Dendritic cell treated with granulocyte-macrophage colony-stimulating factor and Interleukin-4, amounts not matched to agents 40 ng/mL and 50 ng/mL, for 4 days (primary cell): ENCODE results near the gene PPP4R3A.

Experiments used
- H3K27ac Mint-ChIP-seq: one replicate; pipeline ENCODE4 v1.8.0; 2022; ENCODE audit warnings: mild to moderate bottlenecking, mixed read lengths
- H3K27me3 Mint-ChIP-seq: one replicate; pipeline ENCODE4 v1.8.0; 2022; ENCODE audit warnings: mild to moderate bottlenecking, mixed read lengths
- H3K36me3 Mint-ChIP-seq: one replicate; pipeline ENCODE4 v1.8.0; 2022; ENCODE audit warnings: low read depth, mixed read lengths
- H3K4me1 Mint-ChIP-seq: one replicate; pipeline ENCODE4 v1.8.0; 2022; ENCODE audit warnings: low read depth, mixed read lengths
- H3K4me3 Mint-ChIP-seq: one replicate; pipeline ENCODE4 v1.8.0; 2022; ENCODE audit warnings: mild to moderate bottlenecking, moderate library complexity, mixed read lengths
- H3K9me3 Mint-ChIP-seq: one replicate; pipeline ENCODE4 v1.8.0; 2022; ENCODE audit warnings: mixed read lengths
- intact Hi-C: fragments of 100-400 bp; cut with micrococcal nuclease; formaldehyde crosslinking; loops from one replicate; pipeline ENCODE4 v1.15.0; 2022

PPP4R3A gene

DNA sequence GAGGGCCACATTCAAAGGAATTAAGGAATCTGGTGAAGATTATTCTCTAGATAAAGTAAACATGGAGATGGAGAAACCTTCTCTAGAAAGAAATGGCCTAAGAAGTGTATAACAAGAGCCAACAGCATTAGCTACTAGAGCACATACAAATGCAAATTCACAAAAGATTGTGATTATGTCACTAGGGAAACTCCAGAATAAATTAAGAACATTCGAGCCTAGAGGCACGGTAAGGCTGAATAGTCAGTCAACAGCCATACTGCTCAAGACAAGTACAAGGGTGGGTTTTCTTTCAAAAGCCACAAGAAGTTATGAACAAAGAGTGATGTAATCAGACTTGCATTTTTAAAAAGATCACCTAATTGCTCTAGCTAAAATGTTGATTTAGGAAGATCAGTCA is 25.4 kb downstream of the PPP4R3A start:
- intact Hi-C loops = no loop called here
- H3K27ac Mint-ChIP-seq = no peak overlapping the region
- H3K4me3 Mint-ChIP-seq = no peak overlapping the region
- peaks cover 26% of the 10 kb centered on the region for H3K4me1 Mint-ChIP-seq
- no peaks in the 10 kb centered on the region for H3K9me3 Mint-ChIP-seq
- H3K27me3 Mint-ChIP-seq = no peaks in the 10 kb centered on the region
- peaks cover 77% of the 10 kb centered on the region for H3K36me3 Mint-ChIP-seq

DNA sequence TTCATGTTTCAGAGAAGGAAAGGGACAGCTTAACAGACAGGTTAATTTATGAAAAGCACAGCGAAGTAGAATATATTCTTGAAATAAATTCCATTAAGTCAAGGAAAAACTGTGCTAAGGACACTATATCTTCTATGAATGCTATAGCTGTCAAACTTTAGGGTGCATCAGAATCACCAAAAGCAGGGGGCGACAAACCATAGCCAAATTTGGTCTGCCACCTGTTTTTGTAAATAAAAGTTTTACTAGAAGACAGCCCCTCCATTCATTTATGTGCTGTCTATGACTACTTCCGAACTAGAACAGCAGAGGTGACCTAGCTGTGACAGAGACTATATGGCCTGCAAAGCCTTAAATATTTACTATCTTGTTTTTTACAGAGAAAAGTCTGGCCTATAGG is 25.9 kb downstream of the PPP4R3A start:
- H3K4me3 Mint-ChIP-seq = no peak overlapping the region
- peaks cover 26% of the 10 kb centered on the region for H3K4me1 Mint-ChIP-seq
- no peak overlapping the region for H3K27ac Mint-ChIP-seq
- no peaks in the 10 kb centered on the region for H3K9me3 Mint-ChIP-seq
- peaks cover 77% of the 10 kb centered on the region for H3K36me3 Mint-ChIP-seq
- H3K27me3 Mint-ChIP-seq = no peaks in the 10 kb centered on the region
- intact Hi-C loops = no loop called here

DNA sequence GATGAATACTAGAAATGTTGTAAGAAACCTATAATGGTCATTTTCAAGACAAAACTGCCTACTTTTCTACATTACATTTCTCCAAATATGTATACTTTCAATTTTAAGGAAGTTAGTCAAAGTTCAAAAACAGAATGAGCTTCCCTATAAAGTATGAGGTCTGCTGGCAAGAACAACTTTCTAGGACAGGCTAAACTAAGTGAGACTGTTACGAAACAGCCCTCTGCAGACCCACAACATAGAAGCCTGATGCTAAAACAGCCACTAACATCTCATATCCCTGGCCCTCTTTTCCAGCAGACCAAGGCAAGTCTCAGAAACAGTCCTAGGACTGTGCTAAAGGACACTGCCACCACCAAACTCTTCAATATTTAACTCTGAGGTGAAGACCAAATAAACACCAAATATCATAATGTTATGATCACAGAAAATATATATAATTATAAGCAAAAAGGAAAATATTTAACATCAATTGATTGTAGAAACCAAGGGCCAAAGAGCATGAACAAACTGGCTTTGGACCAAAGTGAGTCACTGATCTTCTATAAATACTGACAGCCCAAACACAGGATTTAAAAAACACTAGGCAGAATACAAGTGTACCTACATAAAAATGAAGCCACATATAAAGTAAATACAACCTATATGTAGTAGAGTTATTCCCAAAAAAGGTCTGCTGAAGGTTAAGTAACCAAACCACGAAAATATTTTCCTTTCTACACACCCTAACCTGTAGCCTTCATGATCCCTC is 27.7 kb downstream of the PPP4R3A start:
- peaks cover 42% of the 10 kb centered on the region for H3K4me1 Mint-ChIP-seq
- no peak overlapping the region for H3K4me3 Mint-ChIP-seq
- no peaks in the 10 kb centered on the region for H3K27me3 Mint-ChIP-seq
- intact Hi-C loops = no loop called here
- H3K36me3 Mint-ChIP-seq = peaks cover 91% of the 10 kb centered on the region
- H3K27ac Mint-ChIP-seq = no peak overlapping the region
- no peaks in the 10 kb centered on the region for H3K9me3 Mint-ChIP-seq

DNA sequence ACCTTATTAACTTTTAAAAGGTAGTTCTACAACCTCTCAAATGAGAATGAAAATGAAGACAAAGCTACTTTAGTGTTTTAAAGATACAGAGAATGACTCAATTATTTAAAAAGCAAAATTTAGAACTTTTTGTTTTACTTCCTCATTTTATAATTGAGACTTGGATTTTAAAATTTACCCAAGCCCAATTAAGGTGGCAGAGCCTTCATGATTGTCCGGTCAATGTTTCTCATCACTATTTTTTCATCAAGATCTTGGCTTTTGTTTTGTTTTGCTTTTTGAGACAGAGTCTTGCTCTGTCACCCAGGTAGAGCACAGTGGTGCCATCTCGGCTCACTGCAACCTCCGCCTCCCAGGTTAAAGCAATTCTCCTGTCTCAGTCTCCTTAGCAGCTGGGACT is 32.7 kb downstream of the PPP4R3A start:
- intact Hi-C loops = loop anchor here (10.0 kb wide), 1 partner anchor 517 kb away; no protein-coding TSS in a partner anchor
- H3K27ac Mint-ChIP-seq = peak overlapping the region; percentile 32
- no peak overlapping the region for H3K4me3 Mint-ChIP-seq

DNA sequence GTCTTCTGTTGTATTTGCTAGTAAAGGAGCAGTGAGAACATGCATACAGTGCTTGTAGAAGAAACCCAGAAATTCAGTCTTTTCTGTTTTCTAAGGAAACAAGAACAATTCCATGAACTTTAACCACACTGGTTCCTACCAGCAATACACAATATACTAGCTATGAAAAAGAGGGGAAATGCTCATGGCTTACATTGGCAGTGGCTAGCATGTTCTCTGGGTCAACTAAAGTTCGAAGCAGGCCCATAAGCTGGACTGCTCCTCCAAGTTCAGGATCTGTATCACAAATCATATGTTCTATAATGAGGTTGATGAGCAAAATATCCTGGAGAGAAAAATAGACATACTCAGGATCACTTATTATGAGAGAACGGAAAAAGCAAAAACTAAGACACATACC is 37.1 kb downstream of the PPP4R3A start:
- Mint-ChIP-seq H3K27ac (no peak overlapping the region), H3K27me3 (no peaks in the 10 kb centered on the region), H3K4me3 (no peak overlapping the region), H3K9me3 (no peaks in the 10 kb centered on the region), H3K36me3 (peaks cover 95% of the 10 kb centered on the region), H3K4me1 (peaks cover 8% of the 10 kb centered on the region)
- intact Hi-C loops = loop anchor here (10.0 kb wide), 1 partner anchor 522 kb away; no protein-coding TSS in a partner anchor

More for the DNA sequence above, 32.7 kb downstream of the PPP4R3A start:
- H3K36me3 Mint-ChIP-seq = peaks cover 98% of the 10 kb centered on the region
- no peaks in the 10 kb centered on the region for H3K9me3 Mint-ChIP-seq
- no peaks in the 10 kb centered on the region for H3K27me3 Mint-ChIP-seq
- H3K4me1 Mint-ChIP-seq = peaks cover 26% of the 10 kb centered on the region

DNA sequence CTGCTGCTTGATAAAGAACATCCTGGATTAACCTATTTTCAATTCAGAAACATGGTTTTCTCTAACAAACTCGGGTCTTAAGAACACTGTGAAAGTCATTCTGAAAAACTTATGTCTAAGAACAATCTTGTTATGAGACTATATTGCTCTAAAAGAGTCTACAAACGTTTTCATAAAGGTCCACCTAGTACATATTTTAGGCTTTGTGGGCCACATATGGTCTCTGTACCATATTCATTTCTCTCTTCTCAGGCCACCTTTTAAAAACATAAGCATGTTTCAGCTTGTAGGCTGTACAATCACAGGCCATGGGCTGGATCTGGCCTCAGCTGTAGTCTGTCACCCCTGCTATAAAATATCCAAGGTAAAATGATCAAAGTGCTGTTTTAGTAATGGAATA is 39.9 kb downstream of the PPP4R3A start:
- intact Hi-C loops = loop anchor here (10.0 kb wide), 1 partner anchor 525 kb away; no protein-coding TSS in a partner anchor
- H3K36me3 Mint-ChIP-seq = peaks cover 96% of the 10 kb centered on the region
- no peak overlapping the region for H3K4me3 Mint-ChIP-seq
- H3K4me1 Mint-ChIP-seq = no peaks in the 10 kb centered on the region
- no peaks in the 10 kb centered on the region for H3K27me3 Mint-ChIP-seq
- no peaks in the 10 kb centered on the region for H3K9me3 Mint-ChIP-seq
- H3K27ac Mint-ChIP-seq = no peak overlapping the region

DNA sequence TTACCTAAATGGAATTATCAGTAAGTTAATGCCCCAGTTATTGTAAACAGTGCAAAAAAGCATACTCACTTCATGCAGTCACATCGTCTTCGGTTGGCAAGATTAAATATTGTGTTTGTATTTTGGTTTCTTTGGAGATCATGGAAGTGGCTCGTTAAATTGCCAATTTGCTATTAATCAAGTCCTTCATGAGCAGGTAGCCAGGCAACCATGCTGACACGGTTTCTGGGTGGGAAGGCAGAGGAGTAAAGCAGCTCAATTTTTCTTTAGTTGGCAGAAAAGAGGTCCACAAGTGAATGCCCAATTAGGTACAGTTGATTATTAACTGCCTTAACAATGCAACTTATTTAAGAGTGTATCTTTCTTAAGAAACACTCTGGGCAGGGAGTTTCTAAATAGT is 43.9 kb downstream of the PPP4R3A start:
- Mint-ChIP-seq H3K4me3 (no peak overlapping the region), H3K27ac (no peak overlapping the region), H3K27me3 (no peaks in the 10 kb centered on the region), H3K4me1 (no peaks in the 10 kb centered on the region), H3K36me3 (peaks cover 97% of the 10 kb centered on the region), H3K9me3 (no peaks in the 10 kb centered on the region)
- intact Hi-C loops = no loop called here

DNA sequence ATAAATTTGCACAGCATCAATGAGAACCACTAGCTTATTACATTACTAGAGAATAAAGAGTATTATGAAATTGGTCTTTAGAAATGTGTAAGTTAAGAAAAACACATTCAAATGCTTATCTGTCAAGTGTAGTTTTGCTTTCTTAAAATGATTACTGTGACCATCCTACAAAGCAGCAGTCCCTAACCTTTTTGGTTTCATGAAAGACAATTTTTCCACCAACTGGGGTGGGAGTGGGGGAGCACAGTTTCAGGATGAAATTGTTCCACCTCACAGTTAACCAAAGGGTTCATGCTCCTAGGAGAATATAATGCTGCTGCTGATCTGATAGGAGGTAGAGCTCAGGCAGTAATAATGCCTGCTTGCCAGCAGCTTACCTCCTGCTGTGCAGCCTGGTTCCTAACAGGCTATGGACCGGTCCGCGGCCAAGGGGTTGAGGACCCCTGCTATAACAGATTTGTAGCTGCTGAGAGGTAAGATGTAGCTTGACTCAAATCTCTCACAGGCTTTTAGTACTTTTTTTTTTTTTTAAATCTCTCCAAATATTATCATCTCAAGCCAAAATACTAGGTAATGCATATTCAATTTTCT is 45.4 kb downstream of the PPP4R3A start:
- no peaks in the 10 kb centered on the region for H3K9me3 Mint-ChIP-seq
- H3K36me3 Mint-ChIP-seq = peaks cover 99% of the 10 kb centered on the region
- intact Hi-C loops = no loop called here
- no peak overlapping the region for H3K4me3 Mint-ChIP-seq
- H3K4me1 Mint-ChIP-seq = no peaks in the 10 kb centered on the region
- H3K27me3 Mint-ChIP-seq = no peaks in the 10 kb centered on the region
- no peak overlapping the region for H3K27ac Mint-ChIP-seq

DNA sequence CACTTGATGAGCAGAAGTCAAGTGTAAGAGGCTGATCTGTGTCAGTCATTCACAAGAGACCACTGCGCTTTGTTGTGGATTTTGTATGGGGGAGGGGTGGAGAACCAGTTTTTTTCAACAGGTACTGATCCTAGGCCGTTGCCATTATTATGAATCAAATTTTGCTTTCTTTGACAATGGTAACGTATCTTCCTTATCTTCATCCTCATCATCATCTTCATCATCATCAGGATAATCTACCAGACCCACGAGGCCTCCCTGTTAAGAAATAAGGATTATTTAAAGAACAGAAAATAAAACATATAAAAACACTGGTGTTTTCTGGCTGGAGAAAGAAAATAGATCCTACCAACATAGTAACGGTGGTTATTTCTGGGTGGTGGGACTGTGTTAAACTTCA is 51.5 kb downstream of the PPP4R3A start:
- H3K27ac Mint-ChIP-seq = no peak overlapping the region
- H3K27me3 Mint-ChIP-seq = no peaks in the 10 kb centered on the region
- no peaks in the 10 kb centered on the region for H3K9me3 Mint-ChIP-seq
- H3K36me3 Mint-ChIP-seq = peaks cover 93% of the 10 kb centered on the region
- intact Hi-C loops = no loop called here
- H3K4me1 Mint-ChIP-seq = no peaks in the 10 kb centered on the region
- no peak overlapping the region for H3K4me3 Mint-ChIP-seq

DNA sequence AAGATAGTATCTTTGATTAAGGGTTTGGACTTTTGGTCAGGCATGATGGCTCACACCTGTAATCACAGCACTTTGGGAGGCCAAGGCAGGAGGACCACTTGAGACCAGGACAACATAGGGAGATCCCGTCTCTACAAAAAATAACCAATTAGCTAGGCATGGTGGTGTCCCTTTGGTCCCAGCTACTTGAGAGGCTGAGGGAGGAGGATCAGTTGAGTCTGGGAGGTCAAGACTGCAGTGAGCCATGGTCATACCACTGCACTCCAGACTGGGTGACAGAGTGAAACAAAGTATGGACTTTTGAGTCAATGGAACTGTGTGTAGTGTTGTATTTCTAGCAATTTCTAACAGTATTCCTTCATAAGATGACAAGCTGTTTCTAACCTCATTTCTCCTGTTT is 53.8 kb downstream of the PPP4R3A start:
- no peak overlapping the region for H3K27ac Mint-ChIP-seq
- no peaks in the 10 kb centered on the region for H3K9me3 Mint-ChIP-seq
- H3K36me3 Mint-ChIP-seq = peaks cover 70% of the 10 kb centered on the region
- intact Hi-C loops = no loop called here
- H3K4me3 Mint-ChIP-seq = no peak overlapping the region
- no peaks in the 10 kb centered on the region for H3K27me3 Mint-ChIP-seq
- H3K4me1 Mint-ChIP-seq = no peaks in the 10 kb centered on the region

DNA sequence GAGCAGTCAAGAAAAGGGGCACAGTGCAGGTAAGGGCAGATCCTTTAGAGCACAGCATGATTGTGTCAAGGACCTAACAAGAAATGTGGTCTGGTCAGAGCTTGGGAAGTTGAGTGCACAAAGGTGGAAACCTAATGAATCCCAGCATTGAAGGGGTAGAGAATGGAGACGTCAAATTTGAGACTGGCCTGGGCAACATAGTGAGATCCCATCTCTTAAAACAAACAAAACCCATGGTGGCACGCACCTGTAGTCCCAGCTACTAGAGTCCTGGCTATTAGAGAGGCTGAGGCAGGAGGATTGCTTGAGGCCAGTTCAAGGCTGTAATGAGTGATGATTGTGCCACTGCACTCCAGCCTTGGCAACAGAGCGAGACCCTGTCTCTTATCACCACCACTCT is 55.5 kb downstream of the PPP4R3A start:
- Mint-ChIP-seq H3K4me1 (no peaks in the 10 kb centered on the region), H3K27me3 (no peaks in the 10 kb centered on the region), H3K9me3 (no peaks in the 10 kb centered on the region), H3K27ac (no peak overlapping the region), H3K36me3 (peaks cover 53% of the 10 kb centered on the region), H3K4me3 (no peak overlapping the region)
- intact Hi-C loops = no loop called here

DNA sequence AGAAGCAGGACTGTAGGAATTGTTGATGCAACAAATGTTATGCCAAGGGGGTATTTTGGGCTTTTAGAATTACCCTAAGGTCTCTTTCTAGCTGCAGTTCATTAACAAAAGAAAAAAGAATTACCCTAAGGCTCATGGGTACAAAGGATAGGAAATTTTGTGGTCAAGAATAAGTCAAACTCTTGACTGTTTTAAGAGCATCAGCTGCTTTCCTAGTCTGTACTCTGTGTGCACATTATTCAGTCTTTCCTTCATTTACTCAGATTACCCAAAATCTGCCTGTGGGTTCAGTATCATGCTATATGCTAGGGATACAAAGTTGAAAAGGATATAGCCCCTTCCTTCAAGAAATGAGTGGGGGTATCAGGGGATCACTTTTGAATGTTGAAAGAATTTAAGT is 56.0 kb downstream of the PPP4R3A start:
- Mint-ChIP-seq H3K27me3 (no peaks in the 10 kb centered on the region), H3K4me3 (no peak overlapping the region), H3K36me3 (peaks cover 48% of the 10 kb centered on the region), H3K9me3 (no peaks in the 10 kb centered on the region), H3K27ac (no peak overlapping the region), H3K4me1 (no peaks in the 10 kb centered on the region)
- intact Hi-C loops = no loop called here

DNA sequence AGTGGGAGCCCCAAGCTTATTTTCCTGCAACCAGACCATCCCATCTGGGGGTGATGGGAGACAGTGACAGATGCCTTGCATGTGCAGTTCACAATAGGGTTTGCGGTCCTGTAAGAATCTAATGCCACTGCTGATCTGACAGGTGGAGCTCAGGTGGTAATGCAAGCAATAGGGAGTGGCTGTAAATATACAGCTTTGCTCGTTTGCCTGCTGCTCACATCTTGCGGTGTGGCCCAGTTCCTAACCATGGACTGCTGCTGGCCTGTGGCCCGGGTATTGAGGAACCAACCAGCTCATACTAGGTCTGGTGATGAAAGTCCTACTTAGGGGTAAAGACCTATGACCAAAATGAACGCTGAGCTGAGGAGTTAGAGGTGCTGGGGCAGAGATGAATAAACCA is 56.4 kb downstream of the PPP4R3A start:
- intact Hi-C loops = no loop called here
- Mint-ChIP-seq H3K9me3 (no peaks in the 10 kb centered on the region), H3K4me3 (no peak overlapping the region), H3K4me1 (no peaks in the 10 kb centered on the region), H3K27me3 (no peaks in the 10 kb centered on the region), H3K27ac (no peak overlapping the region), H3K36me3 (peaks cover 44% of the 10 kb centered on the region)

DNA sequence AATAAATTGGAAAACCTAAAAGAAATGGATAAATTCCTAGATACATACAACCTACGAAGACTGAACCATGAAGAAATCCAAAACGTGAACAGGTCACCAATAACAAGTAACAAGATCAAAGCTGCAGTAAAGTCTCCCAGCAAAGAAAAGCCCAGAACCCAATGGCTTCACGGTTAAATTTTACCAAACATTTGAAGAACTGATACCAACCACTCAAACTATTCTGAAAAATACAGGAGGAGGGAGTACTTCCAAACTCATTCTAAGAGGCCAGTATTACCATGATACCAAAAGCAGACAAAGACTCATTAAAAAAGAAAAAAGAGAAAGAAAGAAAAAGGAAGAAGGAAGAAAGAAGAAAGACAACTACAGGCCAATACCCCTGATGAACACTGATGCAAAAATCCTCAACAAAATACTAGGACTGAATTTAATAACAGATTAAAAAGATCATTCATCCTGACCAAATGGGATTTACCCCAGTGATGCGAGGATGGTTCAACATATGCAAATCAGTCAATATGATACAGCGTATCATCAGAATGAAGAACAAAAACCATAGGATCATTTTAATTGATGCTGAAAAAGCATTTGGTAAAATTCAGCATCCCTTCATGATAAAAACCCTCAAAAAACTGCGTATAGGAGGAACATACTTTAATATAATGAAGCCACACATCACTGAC is 65.6 kb downstream of the PPP4R3A start:
- Mint-ChIP-seq H3K9me3 (no peaks in the 10 kb centered on the region), H3K4me3 (no peak overlapping the region), H3K27ac (no peak overlapping the region), H3K36me3 (no peaks in the 10 kb centered on the region), H3K27me3 (peaks cover 6% of the 10 kb centered on the region), H3K4me1 (no peaks in the 10 kb centered on the region)
- intact Hi-C loops = no loop called here
